Measurements from ENCODE around the gene ZC3H6.

Gene ZC3H6

DNA sequence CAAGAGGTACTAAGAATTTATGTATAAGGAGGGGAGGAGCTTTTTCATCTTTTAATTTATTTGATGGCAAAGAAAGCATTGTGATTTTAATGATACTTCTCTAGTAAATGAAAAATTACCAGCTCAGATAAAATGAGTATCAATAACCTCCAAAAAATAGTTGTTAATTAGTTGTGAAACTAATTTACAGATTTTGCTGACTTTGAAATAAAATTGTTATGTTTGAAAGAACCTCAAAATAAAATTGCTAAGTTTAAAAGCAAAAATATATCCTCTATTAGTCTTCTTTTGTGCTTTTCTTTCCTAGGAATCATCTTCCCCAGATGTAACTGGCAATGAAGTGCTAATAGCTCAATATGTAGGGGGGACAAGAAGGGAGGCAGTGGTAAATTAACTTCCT is 36.5 kb downstream of the ZC3H6 start:
- Histone ChIP-seq H3F3A (ENCODE audit: insufficient read depth, low read length) (no peaks in the 10 kb centered on the region), H3K4me1 (ENCODE audit: low read length) (peaks cover 6% of the 10 kb centered on the region; the same call in 1 of the 2 replicates)
- no peak for TF ChIP-seq EZH2phosphoT487 (IDR thresholded peaks at IDR 0.05; ENCODE audit: low read length)
- TF ChIP-seq EZH2 (optimal IDR thresholded peaks at IDR 0.05; ENCODE audit: low read depth, low read length) = no peak
- TF ChIP-seq CTCF (IDR thresholded peaks at IDR 0.05; ENCODE audit: low read length) = no peak

DNA sequence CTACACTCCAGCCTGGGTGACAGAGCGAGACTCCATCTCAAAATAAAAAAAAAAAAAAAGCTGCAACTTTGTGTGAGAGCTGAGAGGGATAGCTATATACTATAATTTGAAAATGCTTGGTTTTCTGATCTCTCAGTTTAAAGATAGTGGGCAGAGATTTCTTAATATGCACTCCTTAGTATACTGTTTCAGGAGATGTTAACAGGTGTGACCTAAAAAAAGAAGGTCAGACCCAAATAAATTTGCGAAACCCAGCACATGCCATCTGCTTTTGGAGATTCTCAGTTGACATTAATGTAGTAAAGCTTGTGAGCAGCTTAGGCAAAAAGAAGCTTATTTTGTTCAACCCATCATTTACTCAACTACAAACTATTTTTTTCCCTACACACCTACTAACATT is 37.4 kb downstream of the ZC3H6 start:
- H3K9me3 ChIP-seq (replicated peaks; ENCODE audit: insufficient read depth, low read length) = no peaks in the 10 kb centered on the region
- H3K4me3 ChIP-seq (ENCODE audit: low read length) = no peak overlapping the region
- no peaks in the 10 kb centered on the region for H3K36me3 ChIP-seq (replicated peaks; ENCODE audit: insufficient read depth, low read length)
- no peak for TF ChIP-seq EZH2phosphoT487 (IDR thresholded peaks at IDR 0.05; ENCODE audit: low read length)
- no peaks in the 10 kb centered on the region for H3K27me3 ChIP-seq (replicated peaks; ENCODE audit: insufficient read depth, low read length)
- no peak overlapping the region for H2AFZ ChIP-seq (ENCODE audit: low read length)
- no peaks in the 10 kb centered on the region for H3F3A ChIP-seq (ENCODE audit: insufficient read depth, low read length)
- H3K27ac ChIP-seq (ENCODE audit: low read length) = peak overlapping the region; percentile 27; the same call in 1 of the 2 replicates
- H3K9me2 ChIP-seq (replicated peaks; ENCODE audit: insufficient read depth, low read length) = no peaks in the 10 kb centered on the region
- peaks cover 6% of the 10 kb centered on the region; the same call in 1 of the 2 replicates for H3K4me1 ChIP-seq (ENCODE audit: low read length)
- DNase-seq = peak; percentile 11
- H3K79me2 ChIP-seq (ENCODE audit: low read length) = no peaks in the 10 kb centered on the region
- no peak overlapping the region for H3K4me2 ChIP-seq (ENCODE audit: low read depth, low read length)
- no peaks in the 10 kb centered on the region for H4K20me1 ChIP-seq (ENCODE audit: insufficient read depth, low read length)
- H3K9ac ChIP-seq (ENCODE audit: low read length) = no peak overlapping the region

More for the DNA sequence above, 36.5 kb downstream of the ZC3H6 start:
- Histone ChIP-seq H3K9ac (ENCODE audit: low read length) (no peak overlapping the region), H2AFZ (ENCODE audit: low read length) (no peak overlapping the region), H4K20me1 (ENCODE audit: insufficient read depth, low read length) (no peaks in the 10 kb centered on the region), H3K79me2 (ENCODE audit: low read length) (no peaks in the 10 kb centered on the region), H3K9me2 (replicated peaks; ENCODE audit: insufficient read depth, low read length) (no peaks in the 10 kb centered on the region), H3K36me3 (replicated peaks; ENCODE audit: insufficient read depth, low read length) (no peaks in the 10 kb centered on the region), H3K27me3 (replicated peaks; ENCODE audit: insufficient read depth, low read length) (no peaks in the 10 kb centered on the region), H3K27ac (ENCODE audit: low read length) (no peak overlapping the region), H3K4me2 (ENCODE audit: low read depth, low read length) (no peak overlapping the region), H3K4me3 (ENCODE audit: low read length) (no peak overlapping the region), H3K9me3 (replicated peaks; ENCODE audit: insufficient read depth, low read length) (no peaks in the 10 kb centered on the region)
- no peak for DNase-seq

DNA sequence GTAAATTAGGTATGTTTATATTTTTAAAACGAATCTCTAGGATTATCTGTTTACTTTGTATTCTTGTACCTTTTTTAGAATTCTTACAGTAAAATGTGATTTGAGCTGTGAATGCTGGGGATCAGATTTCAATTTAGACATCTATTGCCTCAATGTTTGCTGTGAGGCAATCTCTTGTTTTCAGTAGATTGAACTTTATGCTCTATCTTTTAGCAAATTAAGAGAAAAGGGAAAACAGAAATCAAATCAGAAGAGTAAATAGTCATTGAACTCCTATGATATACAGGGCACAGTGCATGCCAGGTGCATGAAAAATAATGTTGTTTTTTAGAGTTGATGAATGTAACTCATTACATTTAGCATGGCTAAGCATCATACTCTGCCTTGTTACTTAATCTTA is 39.5 kb downstream of the ZC3H6 start:
- no peak overlapping the region for H3K4me3 ChIP-seq (ENCODE audit: low read length)
- H3F3A ChIP-seq (ENCODE audit: insufficient read depth, low read length) = no peaks in the 10 kb centered on the region
- H2AFZ ChIP-seq (ENCODE audit: low read length) = no peak overlapping the region
- H3K4me1 ChIP-seq (ENCODE audit: low read length) = peaks cover 6% of the 10 kb centered on the region; the same call in 1 of the 2 replicates
- H3K9ac ChIP-seq (ENCODE audit: low read length) = no peak overlapping the region
- no peak overlapping the region for H3K27ac ChIP-seq (ENCODE audit: low read length)
- no peaks in the 10 kb centered on the region for H3K9me3 ChIP-seq (replicated peaks; ENCODE audit: insufficient read depth, low read length)
- no peaks in the 10 kb centered on the region for H4K20me1 ChIP-seq (ENCODE audit: insufficient read depth, low read length)
- DNase-seq = no peak
- TF ChIP-seq CTCF (IDR thresholded peaks at IDR 0.05; ENCODE audit: low read length) (no peak), EZH2 (optimal IDR thresholded peaks at IDR 0.05; ENCODE audit: low read depth, low read length) (no peak), EZH2phosphoT487 (IDR thresholded peaks at IDR 0.05; ENCODE audit: low read length) (no peak)
- H3K9me2 ChIP-seq (replicated peaks; ENCODE audit: insufficient read depth, low read length) = no peaks in the 10 kb centered on the region
- no peaks in the 10 kb centered on the region for H3K36me3 ChIP-seq (replicated peaks; ENCODE audit: insufficient read depth, low read length)
- H3K4me2 ChIP-seq (ENCODE audit: low read depth, low read length) = no peak overlapping the region
- no peaks in the 10 kb centered on the region for H3K27me3 ChIP-seq (replicated peaks; ENCODE audit: insufficient read depth, low read length)
- H3K79me2 ChIP-seq (ENCODE audit: low read length) = no peaks in the 10 kb centered on the region

- no peak for DNase-seq
- Histone ChIP-seq H3F3A (ENCODE audit: insufficient read depth, low read length) (no peaks in the 10 kb centered on the region), H2AFZ (ENCODE audit: low read length) (no peak overlapping the region), H3K9me2 (replicated peaks; ENCODE audit: insufficient read depth, low read length) (no peaks in the 10 kb centered on the region), H3K9ac (ENCODE audit: low read length) (no peak overlapping the region), H3K27me3 (replicated peaks; ENCODE audit: insufficient read depth, low read length) (no peaks in the 10 kb centered on the region), H3K27ac (ENCODE audit: low read length) (no peak overlapping the region), H3K9me3 (replicated peaks; ENCODE audit: insufficient read depth, low read length) (no peaks in the 10 kb centered on the region), H4K20me1 (ENCODE audit: insufficient read depth, low read length) (no peaks in the 10 kb centered on the region; the same call in 1 of the 2 replicates), H3K4me2 (ENCODE audit: low read depth, low read length) (no peak overlapping the region), H3K4me3 (ENCODE audit: low read length) (no peak overlapping the region), H3K4me1 (ENCODE audit: low read length) (peaks cover 6% of the 10 kb centered on the region; the same call in 1 of the 2 replicates), H3K79me2 (ENCODE audit: low read length) (no peaks in the 10 kb centered on the region), H3K36me3 (replicated peaks; ENCODE audit: insufficient read depth, low read length) (no peaks in the 10 kb centered on the region)
- TF ChIP-seq EZH2 (optimal IDR thresholded peaks at IDR 0.05; ENCODE audit: low read depth, low read length) (no peak), EZH2phosphoT487 (IDR thresholded peaks at IDR 0.05; ENCODE audit: low read length) (no peak), CTCF (IDR thresholded peaks at IDR 0.05; ENCODE audit: low read length) (no peak)
Observed at GRCh38 chr2:112317303-112318158, 42.1 kb downstream of the ZC3H6 start.
